Measurements from ENCODE around the gene JAZF1. TPM values are rescaled to one million over a fixed set of nuclear protein-coding genes. Genes with fewer than 3 reads are reported as not detected.

The JAZF1 gene
- total RNA-seq, 1 donor from 2014 or later, result 6.4 TPM

DNA sequence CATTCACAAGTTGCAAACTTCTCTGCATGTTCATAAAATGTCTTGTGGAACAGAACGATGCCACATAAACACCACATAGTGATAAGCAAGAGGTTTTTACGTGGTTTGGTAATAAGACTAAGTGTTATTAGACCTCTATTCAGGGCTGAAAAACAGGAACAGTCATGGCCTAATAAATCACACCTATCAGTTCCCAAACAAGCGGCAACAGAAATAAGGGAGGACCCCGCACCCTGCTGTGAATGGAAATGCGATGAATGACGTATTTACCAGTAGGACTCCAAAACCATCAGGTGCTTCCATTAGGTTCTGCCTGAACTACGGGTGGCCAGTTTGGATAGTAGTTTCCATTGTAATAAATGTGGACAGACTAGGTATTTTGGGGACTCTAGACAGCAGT, 311.5 kb downstream of the JAZF1 start:
- TF ChIP-seq, protein P1, sequence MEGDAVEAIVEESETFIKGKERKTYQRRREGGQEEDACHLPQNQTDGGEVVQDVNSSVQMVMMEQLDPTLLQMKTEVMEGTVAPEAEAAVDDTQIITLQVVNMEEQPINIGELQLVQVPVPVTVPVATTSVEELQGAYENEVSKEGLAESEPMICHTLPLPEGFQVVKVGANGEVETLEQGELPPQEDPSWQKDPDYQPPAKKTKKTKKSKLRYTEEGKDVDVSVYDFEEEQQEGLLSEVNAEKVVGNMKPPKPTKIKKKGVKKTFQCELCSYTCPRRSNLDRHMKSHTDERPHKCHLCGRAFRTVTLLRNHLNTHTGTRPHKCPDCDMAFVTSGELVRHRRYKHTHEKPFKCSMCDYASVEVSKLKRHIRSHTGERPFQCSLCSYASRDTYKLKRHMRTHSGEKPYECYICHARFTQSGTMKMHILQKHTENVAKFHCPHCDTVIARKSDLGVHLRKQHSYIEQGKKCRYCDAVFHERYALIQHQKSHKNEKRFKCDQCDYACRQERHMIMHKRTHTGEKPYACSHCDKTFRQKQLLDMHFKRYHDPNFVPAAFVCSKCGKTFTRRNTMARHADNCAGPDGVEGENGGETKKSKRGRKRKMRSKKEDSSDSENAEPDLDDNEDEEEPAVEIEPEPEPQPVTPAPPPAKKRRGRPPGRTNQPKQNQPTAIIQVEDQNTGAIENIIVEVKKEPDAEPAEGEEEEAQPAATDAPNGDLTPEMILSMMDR (IDR thresholded peaks at IDR 0.05; ENCODE audit: unreplicated experiment), result no peak
- DNase-seq (ENCODE audit: low spot score, unreplicated experiment), result no peak
- H3K4me3 Mint-ChIP-seq (ENCODE audit: low read depth), result no peak overlapping the region
- no peaks in the 10 kb centered on the region for H3K9me3 Mint-ChIP-seq (ENCODE audit: low read depth)
- H3K27me3 Mint-ChIP-seq, result no peaks in the 10 kb centered on the region
- no peaks in the 10 kb centered on the region for H3K36me3 Mint-ChIP-seq (ENCODE audit: insufficient read depth)
- no peak overlapping the region for H3K27ac Mint-ChIP-seq
- H3K4me1 Mint-ChIP-seq (ENCODE audit: low read depth), result no peaks in the 10 kb centered on the region

DNA sequence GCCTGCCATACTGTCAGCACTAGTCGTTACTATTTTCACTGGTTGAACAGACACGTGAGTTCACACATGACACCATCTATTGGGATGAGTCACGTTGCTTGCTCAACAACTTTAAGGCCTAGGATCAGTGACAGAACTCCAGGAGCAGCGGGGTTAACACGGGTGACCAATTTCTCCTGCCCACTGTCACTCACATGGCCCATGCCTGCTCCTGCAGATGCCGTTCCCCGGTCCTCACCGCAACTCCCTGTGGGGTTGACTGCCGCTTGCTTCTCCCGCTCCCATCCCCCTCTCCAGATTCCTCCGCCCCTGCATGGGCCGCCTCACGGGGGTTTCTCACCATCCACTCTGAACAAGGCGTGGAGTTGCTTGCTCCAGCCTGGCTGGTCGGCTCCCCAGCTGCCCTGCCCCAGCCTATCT, 312.5 kb downstream of the JAZF1 start:
- Mint-ChIP-seq H3K27ac (no peak overlapping the region), H3K36me3 (ENCODE audit: insufficient read depth) (no peaks in the 10 kb centered on the region), H3K9me3 (ENCODE audit: low read depth) (no peaks in the 10 kb centered on the region), H3K4me3 (ENCODE audit: low read depth) (no peak overlapping the region), H3K27me3 (no peaks in the 10 kb centered on the region), H3K4me1 (ENCODE audit: low read depth) (no peaks in the 10 kb centered on the region)
- no peak for DNase-seq (ENCODE audit: low spot score, unreplicated experiment)
- TF ChIP-seq, protein P1 (IDR thresholded peaks at IDR 0.05; ENCODE audit: unreplicated experiment), result no peak

DNA sequence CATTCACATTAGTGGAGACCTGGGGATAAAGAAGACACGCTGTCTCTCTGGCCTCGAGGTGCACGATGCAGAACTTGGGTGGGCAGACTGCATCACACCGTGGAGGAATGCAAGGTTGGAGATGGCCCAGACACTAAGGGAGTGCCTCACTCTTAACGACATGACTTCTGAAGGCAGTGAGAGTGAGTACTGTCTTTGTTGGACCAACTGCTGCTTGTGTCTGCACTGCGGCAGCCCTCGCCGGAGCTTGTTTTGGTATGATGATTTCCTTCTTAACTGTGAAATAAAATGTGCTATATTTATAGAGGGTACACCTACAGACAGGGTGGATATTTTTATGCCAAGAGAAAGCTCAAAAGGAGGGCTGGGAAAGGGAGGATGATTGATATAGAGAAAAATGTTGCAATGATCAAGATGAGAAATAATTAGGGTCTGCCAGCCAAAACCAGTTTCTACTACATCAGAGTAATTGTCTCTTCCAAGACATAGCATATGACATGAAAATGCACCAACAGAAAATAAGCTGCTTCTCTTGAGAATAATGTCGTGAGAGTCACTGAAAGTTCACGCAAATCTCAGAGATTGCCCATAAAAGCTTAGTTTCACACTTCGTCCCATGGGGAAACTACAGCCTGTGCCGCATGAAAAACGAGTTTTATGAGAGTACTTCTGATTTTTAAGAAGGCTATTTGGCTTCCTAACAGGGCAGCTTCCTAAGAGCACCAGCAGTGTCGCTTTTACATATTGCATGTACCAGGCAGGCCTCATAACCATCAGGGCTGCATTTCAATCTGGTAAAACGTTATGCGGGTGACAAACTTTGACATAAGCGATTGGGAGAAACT, 313.5 kb downstream of the JAZF1 start:
- H3K27me3 Mint-ChIP-seq, result no peaks in the 10 kb centered on the region
- H3K9me3 Mint-ChIP-seq (ENCODE audit: low read depth), result no peaks in the 10 kb centered on the region
- no peaks in the 10 kb centered on the region for H3K36me3 Mint-ChIP-seq (ENCODE audit: insufficient read depth)
- H3K27ac Mint-ChIP-seq, result no peak overlapping the region
- no peaks in the 10 kb centered on the region for H3K4me1 Mint-ChIP-seq (ENCODE audit: low read depth)
- TF ChIP-seq, protein P1 (IDR thresholded peaks at IDR 0.05; ENCODE audit: unreplicated experiment), result no peak
- no peak overlapping the region for H3K4me3 Mint-ChIP-seq (ENCODE audit: low read depth)
- no peak for DNase-seq (ENCODE audit: low spot score, unreplicated experiment)

DNA sequence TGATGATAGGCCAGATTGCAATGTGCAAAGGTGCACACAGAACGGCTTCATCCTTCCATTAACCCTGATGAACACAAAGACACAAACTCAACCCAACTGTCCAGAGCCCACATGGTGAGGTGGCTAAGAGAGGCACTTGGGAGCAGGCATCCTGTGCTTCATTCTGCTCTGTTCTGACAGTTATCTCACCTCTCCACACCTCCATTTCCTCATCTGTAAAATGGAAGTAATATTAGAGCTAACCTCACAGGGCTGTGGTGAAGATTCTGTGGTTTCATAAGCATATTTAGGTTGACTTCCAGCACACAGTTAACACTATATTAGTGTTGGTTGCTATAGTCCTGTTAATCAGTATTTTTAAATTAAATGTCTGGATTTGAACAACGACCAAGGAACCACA, 314.3 kb downstream of the JAZF1 start:
- H3K4me1 Mint-ChIP-seq (ENCODE audit: low read depth), result no peaks in the 10 kb centered on the region
- no peak overlapping the region for H3K27ac Mint-ChIP-seq
- H3K4me3 Mint-ChIP-seq (ENCODE audit: low read depth), result no peak overlapping the region
- TF ChIP-seq, protein P1 (IDR thresholded peaks at IDR 0.05; ENCODE audit: unreplicated experiment), result no peak
- H3K9me3 Mint-ChIP-seq (ENCODE audit: low read depth), result no peaks in the 10 kb centered on the region
- DNase-seq (ENCODE audit: low spot score, unreplicated experiment), result no peak
- H3K27me3 Mint-ChIP-seq, result no peaks in the 10 kb centered on the region
- no peaks in the 10 kb centered on the region for H3K36me3 Mint-ChIP-seq (ENCODE audit: insufficient read depth)

DNA sequence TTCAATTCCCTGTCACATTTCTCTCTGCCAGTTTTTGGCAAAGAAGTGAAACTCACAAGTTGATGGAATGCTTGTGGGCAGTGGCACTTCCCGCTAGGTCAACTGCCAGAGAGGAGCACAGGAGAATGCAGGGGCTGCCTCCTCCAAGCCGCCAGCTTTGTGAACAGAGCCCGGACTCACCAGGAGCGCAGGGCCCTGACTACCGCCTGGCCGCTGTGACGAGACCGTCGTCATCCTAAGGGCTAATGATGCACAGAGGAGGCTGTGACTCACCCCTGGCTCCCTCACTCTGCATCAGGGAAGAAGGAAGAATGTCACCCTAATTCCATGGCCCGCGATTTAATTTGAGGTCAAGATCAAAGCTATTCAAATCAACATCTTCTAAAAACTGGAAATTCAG, 316.7 kb downstream of the JAZF1 start:
- Mint-ChIP-seq H3K27me3 (no peaks in the 10 kb centered on the region), H3K27ac (no peak overlapping the region), H3K9me3 (ENCODE audit: low read depth) (peaks cover 1% of the 10 kb centered on the region), H3K4me3 (ENCODE audit: low read depth) (no peak overlapping the region), H3K4me1 (ENCODE audit: low read depth) (no peaks in the 10 kb centered on the region), H3K36me3 (ENCODE audit: insufficient read depth) (no peaks in the 10 kb centered on the region)
- TF ChIP-seq, protein P1 (IDR thresholded peaks at IDR 0.05; ENCODE audit: unreplicated experiment), result no peak
- no peak for DNase-seq (ENCODE audit: low spot score, unreplicated experiment)

Measured in progenitor cell of endocrine pancreas (in vitro differentiated cells).